Esophagus muscularis mucosa (tissue), 3 donors: Measurements from ENCODE around the gene MTAP.

Experiments
- POLR2A ChIP-seq: fragments of 450-650 bp; IDR thresholded peaks from one replicate; pipeline ENCODE4 v1.6.1; 2017; ENCODE audit warnings: antibody characterized with exemption, moderate library complexity, mild to moderate bottlenecking, low read depth
- POLR2AphosphoS5 ChIP-seq, 2 donors: sonication (generic); formaldehyde crosslinking; IDR thresholded peaks; one replicate each; pipeline ENCODE4 v1.6.1; 2017; ENCODE audit warnings: antibody characterized with exemption in 2 of 2
- TF ChIP-seq, protein P1 (sequence below), 3 experiments: fragments of 200-600 bp in 2 of 3; fragments of 450-650 bp in 1 of 3; sonication (generic) in 2 of 3; IDR thresholded peaks; one replicate each; pipeline ENCODE4 v1.5.1; 2017 to 2019; ENCODE audit warnings: antibody characterized with exemption in 3 of 3, mild to moderate bottlenecking in 2 of 3, moderate library complexity in 1 of 3

DNA sequence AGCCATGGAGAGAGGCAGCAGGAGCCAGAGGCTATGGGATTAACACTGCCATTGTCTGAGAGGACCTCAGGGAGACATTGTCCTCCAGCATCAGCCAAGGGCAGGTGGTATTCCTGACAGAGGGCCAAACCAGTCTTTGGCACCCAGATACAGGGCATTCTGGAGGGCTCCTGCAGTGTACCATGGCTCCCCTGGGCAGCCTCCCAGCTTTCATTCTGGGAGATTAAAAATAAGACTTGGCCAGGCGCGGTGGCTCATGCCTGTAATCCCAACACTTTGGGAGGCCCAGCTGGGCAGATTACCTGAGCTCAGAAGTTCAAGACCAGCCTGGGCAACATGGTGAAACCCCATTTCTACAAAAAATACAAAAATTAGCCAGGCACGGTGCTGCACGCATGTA, 4.2 kb downstream of the MTAP start:
- TF ChIP-seq, protein P1, sequence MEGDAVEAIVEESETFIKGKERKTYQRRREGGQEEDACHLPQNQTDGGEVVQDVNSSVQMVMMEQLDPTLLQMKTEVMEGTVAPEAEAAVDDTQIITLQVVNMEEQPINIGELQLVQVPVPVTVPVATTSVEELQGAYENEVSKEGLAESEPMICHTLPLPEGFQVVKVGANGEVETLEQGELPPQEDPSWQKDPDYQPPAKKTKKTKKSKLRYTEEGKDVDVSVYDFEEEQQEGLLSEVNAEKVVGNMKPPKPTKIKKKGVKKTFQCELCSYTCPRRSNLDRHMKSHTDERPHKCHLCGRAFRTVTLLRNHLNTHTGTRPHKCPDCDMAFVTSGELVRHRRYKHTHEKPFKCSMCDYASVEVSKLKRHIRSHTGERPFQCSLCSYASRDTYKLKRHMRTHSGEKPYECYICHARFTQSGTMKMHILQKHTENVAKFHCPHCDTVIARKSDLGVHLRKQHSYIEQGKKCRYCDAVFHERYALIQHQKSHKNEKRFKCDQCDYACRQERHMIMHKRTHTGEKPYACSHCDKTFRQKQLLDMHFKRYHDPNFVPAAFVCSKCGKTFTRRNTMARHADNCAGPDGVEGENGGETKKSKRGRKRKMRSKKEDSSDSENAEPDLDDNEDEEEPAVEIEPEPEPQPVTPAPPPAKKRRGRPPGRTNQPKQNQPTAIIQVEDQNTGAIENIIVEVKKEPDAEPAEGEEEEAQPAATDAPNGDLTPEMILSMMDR (IDR thresholded peaks at IDR 0.05), result no peak
- TF ChIP-seq POLR2AphosphoS5 (IDR thresholded peaks at IDR 0.05), result no peak
- no peak for TF ChIP-seq POLR2A
